Measurements from ENCODE around the gene MEIOB. TPM values are rescaled to one million over a fixed set of nuclear protein-coding genes. Genes with fewer than 3 reads are reported as not detected.

The MEIOB gene
- polyA plus RNA-seq, 3 donors, result not detected

DNA sequence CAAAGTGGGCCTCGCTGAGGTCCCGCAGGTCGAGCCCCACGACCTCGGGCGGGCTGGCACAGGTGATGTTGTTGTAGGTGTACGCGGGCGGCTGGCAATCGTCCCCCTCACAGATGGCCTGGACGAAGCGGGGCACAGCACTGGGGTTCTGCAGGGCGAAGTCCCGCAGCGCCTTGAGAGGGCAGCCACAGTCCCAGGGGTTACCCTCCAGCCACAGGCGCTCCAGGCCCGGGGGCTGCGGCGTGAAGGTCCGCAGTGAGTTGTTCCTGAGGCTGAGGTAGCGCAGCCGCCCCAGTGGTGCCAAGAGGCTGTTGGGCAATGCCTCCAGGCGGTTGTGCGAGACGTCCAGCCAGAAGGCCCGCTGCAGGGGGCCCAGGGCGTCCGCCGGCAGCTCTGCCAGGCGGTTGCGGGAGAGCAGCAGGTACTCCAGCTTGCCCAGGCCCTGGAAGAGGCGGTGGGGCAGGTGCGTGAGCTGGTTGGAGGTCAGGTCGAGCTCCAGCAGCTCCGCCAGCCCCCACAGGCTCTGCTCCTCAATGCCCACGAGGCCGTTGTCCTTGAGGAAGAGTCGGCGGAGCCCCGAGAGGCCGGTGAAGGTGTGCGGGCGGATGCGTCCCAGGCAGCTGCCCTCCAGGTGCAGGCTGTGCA is 81.2 kb downstream of the MEIOB start:
- Histone ChIP-seq H3K4me2 (replicated peaks; ENCODE audit: extremely low read depth, low read length, poor library complexity, severe bottlenecking) (no peak overlapping the region), H3K4me1 (ENCODE audit: control insufficient read depth in 1 of 2, insufficient read depth in 2 of 2, low read length in 2 of 2) (no peaks in the 10 kb centered on the region), H3K27ac (ENCODE audit: low read depth in 1 of 2, low read length in 2 of 2) (no peak overlapping the region), H3K36me3 (replicated peaks in 1 of 2; ENCODE audit: control insufficient read depth in 1 of 2, insufficient read depth in 2 of 2, low read length in 2 of 2) (peaks cover 42 to 44% of the 10 kb centered on the region in 2 donors), H3K4me3 (replicated peaks in 1 of 3; ENCODE audit: low read depth in 2 of 3, low read length in 3 of 3) (no peak overlapping the region), H3K9me3 (replicated peaks in 1 of 2; ENCODE audit: control insufficient read depth in 1 of 2, insufficient read depth in 1 of 2, low read length in 2 of 2) (no peaks in the 10 kb centered on the region), H2AFZ (ENCODE audit: insufficient read depth, low read depth, low read length, poor library complexity, severe bottlenecking) (no peak overlapping the region), H3K79me2 (ENCODE audit: insufficient read depth, low read length) (peaks cover 13% of the 10 kb centered on the region), H4K20me1 (ENCODE audit: insufficient read depth, low read length) (peaks cover 22% of the 10 kb centered on the region), H3K27me3 (ENCODE audit: control insufficient read depth in 2 of 2, insufficient read depth in 2 of 2, low read length in 2 of 2) (no peaks in the 10 kb centered on the region), H3K9ac (ENCODE audit: insufficient read depth, low read length, poor library complexity, severe bottlenecking) (no peak overlapping the region)
- no peak overlapping the region for H3K4me3 Mint-ChIP-seq
- H3K9me3 Mint-ChIP-seq, result no peaks in the 10 kb centered on the region
- no peaks in the 10 kb centered on the region for H3K4me1 Mint-ChIP-seq
- no peaks in the 10 kb centered on the region for H3K27me3 Mint-ChIP-seq (ENCODE audit: low read depth in 3 of 3)
- TF ChIP-seq, protein P1, sequence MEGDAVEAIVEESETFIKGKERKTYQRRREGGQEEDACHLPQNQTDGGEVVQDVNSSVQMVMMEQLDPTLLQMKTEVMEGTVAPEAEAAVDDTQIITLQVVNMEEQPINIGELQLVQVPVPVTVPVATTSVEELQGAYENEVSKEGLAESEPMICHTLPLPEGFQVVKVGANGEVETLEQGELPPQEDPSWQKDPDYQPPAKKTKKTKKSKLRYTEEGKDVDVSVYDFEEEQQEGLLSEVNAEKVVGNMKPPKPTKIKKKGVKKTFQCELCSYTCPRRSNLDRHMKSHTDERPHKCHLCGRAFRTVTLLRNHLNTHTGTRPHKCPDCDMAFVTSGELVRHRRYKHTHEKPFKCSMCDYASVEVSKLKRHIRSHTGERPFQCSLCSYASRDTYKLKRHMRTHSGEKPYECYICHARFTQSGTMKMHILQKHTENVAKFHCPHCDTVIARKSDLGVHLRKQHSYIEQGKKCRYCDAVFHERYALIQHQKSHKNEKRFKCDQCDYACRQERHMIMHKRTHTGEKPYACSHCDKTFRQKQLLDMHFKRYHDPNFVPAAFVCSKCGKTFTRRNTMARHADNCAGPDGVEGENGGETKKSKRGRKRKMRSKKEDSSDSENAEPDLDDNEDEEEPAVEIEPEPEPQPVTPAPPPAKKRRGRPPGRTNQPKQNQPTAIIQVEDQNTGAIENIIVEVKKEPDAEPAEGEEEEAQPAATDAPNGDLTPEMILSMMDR (IDR thresholded peaks at IDR 0.05), result no peak
- H3K27ac Mint-ChIP-seq, result no peak overlapping the region
- intact Hi-C loops (cut with micrococcal nuclease), result no loop called here
- WGBS (ENCODE audit: insufficient coverage), result 95% methylated on average over 41 of the region's 44 CpGs
- peaks cover 16 to 45% of the 10 kb centered on the region in 2 donors for H3K36me3 Mint-ChIP-seq
- no peak for DNase-seq

DNA sequence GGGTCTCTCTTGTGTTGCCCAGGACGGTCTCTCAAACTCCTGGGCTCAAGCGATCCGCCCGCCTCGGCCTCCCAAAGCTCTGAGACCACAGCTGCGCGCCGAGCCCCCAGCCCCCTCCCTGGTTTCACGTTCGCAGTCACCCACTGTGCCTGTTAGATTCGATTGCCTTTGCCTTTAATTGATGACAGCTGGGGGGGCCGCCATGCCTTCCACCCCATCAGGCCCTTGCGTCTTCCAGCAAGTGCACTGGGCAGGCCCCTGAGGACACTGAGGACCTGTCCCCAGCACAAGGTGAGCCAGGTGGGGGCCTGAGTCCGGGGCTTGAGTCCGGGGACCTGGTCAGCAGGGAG is 81.7 kb downstream of the MEIOB start:
- Histone ChIP-seq H3K79me2 (ENCODE audit: insufficient read depth, low read length) (peaks cover 18% of the 10 kb centered on the region), H3K9me3 (replicated peaks in 1 of 2; ENCODE audit: control insufficient read depth in 1 of 2, insufficient read depth in 1 of 2, low read length in 2 of 2) (no peaks in the 10 kb centered on the region), H3K9ac (ENCODE audit: insufficient read depth, low read length, poor library complexity, severe bottlenecking) (no peak overlapping the region), H3K4me3 (replicated peaks in 1 of 3; ENCODE audit: low read depth in 2 of 3, low read length in 3 of 3) (no peak overlapping the region), H3K27me3 (ENCODE audit: control insufficient read depth in 2 of 2, insufficient read depth in 2 of 2, low read length in 2 of 2) (no peaks in the 10 kb centered on the region), H3K4me2 (replicated peaks; ENCODE audit: extremely low read depth, low read length, poor library complexity, severe bottlenecking) (no peak overlapping the region), H3K4me1 (ENCODE audit: control insufficient read depth in 1 of 2, insufficient read depth in 2 of 2, low read length in 2 of 2) (no peaks in the 10 kb centered on the region), H4K20me1 (ENCODE audit: insufficient read depth, low read length) (peaks cover 27% of the 10 kb centered on the region), H3K27ac (ENCODE audit: low read depth in 1 of 2, low read length in 2 of 2) (no peak overlapping the region), H3K36me3 (replicated peaks in 1 of 2; ENCODE audit: control insufficient read depth in 1 of 2, insufficient read depth in 2 of 2, low read length in 2 of 2) (peaks cover 42 to 44% of the 10 kb centered on the region in 2 donors), H2AFZ (ENCODE audit: insufficient read depth, low read depth, low read length, poor library complexity, severe bottlenecking) (no peak overlapping the region)
- WGBS (ENCODE audit: insufficient coverage), result 98% methylated on average over 14 of the region's 15 CpGs
- intact Hi-C loops (cut with micrococcal nuclease), result no loop called here
- H3K27ac Mint-ChIP-seq, result peak overlapping the region in 1 of 7 donors; percentile 46
- peaks cover 16 to 49% of the 10 kb centered on the region in 2 donors for H3K36me3 Mint-ChIP-seq
- TF ChIP-seq, protein P1 (IDR thresholded peaks at IDR 0.05), result no peak
- H3K27me3 Mint-ChIP-seq (ENCODE audit: low read depth in 3 of 3), result no peaks in the 10 kb centered on the region
- H3K9me3 Mint-ChIP-seq, result no peaks in the 10 kb centered on the region
- no peak for DNase-seq
- no peaks in the 10 kb centered on the region for H3K4me1 Mint-ChIP-seq
- no peak overlapping the region for H3K4me3 Mint-ChIP-seq

All from CD14-positive monocyte (primary cell).